ENCODE results near the gene TEAD3. TPM values are rescaled to one million over a fixed set of nuclear protein-coding genes. Genes with fewer than 3 reads are reported as not detected.

TEAD3 gene
- total RNA-seq, 1 experiment from 2014 or later, result 27.0 TPM

- no peak overlapping the region for H3K9ac ChIP-seq (ENCODE audit: extremely low read depth, insufficient read length, low read length)
- H3K23ac ChIP-seq (ENCODE audit: insufficient read length, low read depth, low read length), result no peak overlapping the region
- no peak overlapping the region for H3K18ac ChIP-seq (ENCODE audit: insufficient read length, low read depth, low read length)
- H4K8ac ChIP-seq (replicated peaks; ENCODE audit: insufficient read length, low read depth, low read length), result no peak overlapping the region
- peaks cover 17% of the 10 kb centered on the region for H3K27me3 Mint-ChIP-seq (ENCODE audit: low read depth)
- no peaks in the 10 kb centered on the region for H3K27me3 ChIP-seq (ENCODE audit: insufficient read depth, low read length)
- H3K79me2 ChIP-seq (ENCODE audit: insufficient read depth, low read length), result no peaks in the 10 kb centered on the region
- no peak overlapping the region for H4K5ac ChIP-seq (ENCODE audit: insufficient read length, low read depth, low read length)
- H3K4me3 Mint-ChIP-seq, result peak overlapping the region; percentile 3 to 64
- no peak overlapping the region for H2BK15ac ChIP-seq (ENCODE audit: low read depth, low read length)
- peak overlapping the region in 2 of 3 experiments; percentile 86 to 87; a peak in 3 of 7 replicates for H3K27ac Mint-ChIP-seq
- no peak overlapping the region for H2BK120ac ChIP-seq (ENCODE audit: low read depth, low read length, poor library complexity, severe bottlenecking)
- no peak overlapping the region for H3K4ac ChIP-seq (ENCODE audit: low read depth, low read length)
- H3K56ac ChIP-seq (ENCODE audit: insufficient read length, low read depth, low read length), result no peak overlapping the region
- no peak overlapping the region for H4K91ac ChIP-seq (ENCODE audit: insufficient read length, low read depth, low read length)
- peaks cover 5% of the 10 kb centered on the region for H3K23me2 ChIP-seq (ENCODE audit: insufficient read length, low read depth, low read length, poor library complexity, severe bottlenecking)
- H3K36me3 Mint-ChIP-seq (ENCODE audit: insufficient read depth in 1 of 3, low read depth in 3 of 3), result peaks cover 16 to 26% (median 24%) of the 10 kb centered on the region in 3 experiments
- no peak overlapping the region for H3T11ph ChIP-seq (ENCODE audit: low read length)
- H3K9me3 Mint-ChIP-seq, result no peaks in the 10 kb centered on the region
- no CpG with 5 or more reads among the region's 9 CpGs for WGBS (ENCODE audit: extremely low coverage, insufficient read length, low lambda C conversion rate)
- H2BK5ac ChIP-seq (ENCODE audit: insufficient read length, low read length), result no peak overlapping the region
- no peak overlapping the region for H3K27ac ChIP-seq (ENCODE audit: insufficient read length, low read depth, low read length)
- no peaks in the 10 kb centered on the region for H4K20me1 ChIP-seq (ENCODE audit: control insufficient read depth, insufficient read depth, insufficient read length)
- no peaks in the 10 kb centered on the region for H3K9me3 ChIP-seq (ENCODE audit: control insufficient read depth, low read depth, low read length)
- no peak overlapping the region for H2BK20ac ChIP-seq (ENCODE audit: low read depth, low read length, poor library complexity, severe bottlenecking)
- H3K4me1 ChIP-seq (ENCODE audit: insufficient read depth, low read length), result 0 out of 2 replicates have a peak, but pooled peaks cover 7% of the 10 kb centered on the region
- no peak overlapping the region for H2AK5ac ChIP-seq (ENCODE audit: insufficient read length, low read length)
- no peak overlapping the region for H3K14ac ChIP-seq (ENCODE audit: insufficient read depth, low read length)
- no peak overlapping the region for H3K4me2 ChIP-seq (ENCODE audit: insufficient read depth, insufficient read length, low read length)
- no peak overlapping the region for H2BK12ac ChIP-seq (ENCODE audit: insufficient read length, low read depth, low read length)
- peaks cover 28 to 49% of the 10 kb centered on the region in 2 experiments for H3K4me1 Mint-ChIP-seq
- H3K79me1 ChIP-seq (ENCODE audit: insufficient read depth, low read depth, low read length, poor library complexity, severe bottlenecking), result no peaks in the 10 kb centered on the region
- no peak for DNase-seq
- TF ChIP-seq, protein P1, sequence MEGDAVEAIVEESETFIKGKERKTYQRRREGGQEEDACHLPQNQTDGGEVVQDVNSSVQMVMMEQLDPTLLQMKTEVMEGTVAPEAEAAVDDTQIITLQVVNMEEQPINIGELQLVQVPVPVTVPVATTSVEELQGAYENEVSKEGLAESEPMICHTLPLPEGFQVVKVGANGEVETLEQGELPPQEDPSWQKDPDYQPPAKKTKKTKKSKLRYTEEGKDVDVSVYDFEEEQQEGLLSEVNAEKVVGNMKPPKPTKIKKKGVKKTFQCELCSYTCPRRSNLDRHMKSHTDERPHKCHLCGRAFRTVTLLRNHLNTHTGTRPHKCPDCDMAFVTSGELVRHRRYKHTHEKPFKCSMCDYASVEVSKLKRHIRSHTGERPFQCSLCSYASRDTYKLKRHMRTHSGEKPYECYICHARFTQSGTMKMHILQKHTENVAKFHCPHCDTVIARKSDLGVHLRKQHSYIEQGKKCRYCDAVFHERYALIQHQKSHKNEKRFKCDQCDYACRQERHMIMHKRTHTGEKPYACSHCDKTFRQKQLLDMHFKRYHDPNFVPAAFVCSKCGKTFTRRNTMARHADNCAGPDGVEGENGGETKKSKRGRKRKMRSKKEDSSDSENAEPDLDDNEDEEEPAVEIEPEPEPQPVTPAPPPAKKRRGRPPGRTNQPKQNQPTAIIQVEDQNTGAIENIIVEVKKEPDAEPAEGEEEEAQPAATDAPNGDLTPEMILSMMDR (conservative IDR thresholded peaks at IDR 0.05), result no peak
- no peak overlapping the region for H2AFZ ChIP-seq (ENCODE audit: low read length)
Observed at GRCh38 chr6:35454391-35455110, 42.3 kb downstream of the TEAD3 start.
